Measurements from ENCODE around the gene H2BK1. TPM values are rescaled to one million over a fixed set of nuclear protein-coding genes. Genes with fewer than 3 reads are reported as not detected.
A peak's percentile ranks its signal among the peaks of the same experiment; 100 is the strongest.

Gene H2BK1
- total RNA-seq, 1 experiment from 2014 or later: not detected

DNA sequence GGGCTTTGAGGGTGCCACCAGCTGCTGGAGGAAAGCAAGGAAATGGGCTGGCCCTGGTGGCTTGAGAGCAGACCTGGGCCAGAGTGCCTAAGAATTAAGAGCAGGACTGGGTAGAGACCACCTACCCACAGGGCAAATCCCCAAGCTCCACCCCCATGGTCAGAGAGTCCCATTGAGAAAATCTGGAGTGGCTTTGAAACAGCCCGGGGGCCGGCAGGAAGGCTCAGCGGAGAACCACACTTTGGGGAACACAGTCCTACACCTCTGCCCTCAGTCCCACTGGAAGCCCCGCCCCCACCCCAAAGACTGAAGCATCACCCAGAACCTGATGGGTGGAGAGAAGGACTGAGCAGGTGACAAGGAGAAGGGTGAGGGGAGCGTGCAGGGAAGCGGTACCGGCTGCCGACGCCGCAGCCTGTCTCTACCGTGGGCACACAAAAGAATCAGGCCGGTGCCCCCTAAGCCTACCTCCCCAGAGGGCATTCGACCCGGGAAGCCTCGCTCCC is 34.6 kb upstream of the H2BK1 start:
- no peak for DNase-seq (ENCODE audit: low read depth, low spot score)
- Histone ChIP-seq H3K27ac (ENCODE audit: low read length) (no peak overlapping the region), H3K4me1 (ENCODE audit: control insufficient read depth, insufficient read depth, low read length) (peaks cover 31% of the 10 kb centered on the region), H3K36me3 (ENCODE audit: control insufficient read depth, insufficient read depth, low read length) (no peaks in the 10 kb centered on the region; the same call in 1 of the 2 replicates), H3K27me3 (ENCODE audit: control insufficient read depth, insufficient read depth, low read length) (no peaks in the 10 kb centered on the region), H3K9me3 (ENCODE audit: control insufficient read depth, insufficient read depth, low read depth, low read length) (no peaks in the 10 kb centered on the region), H3K4me3 (ENCODE audit: low read depth in 2 of 2, low read length in 2 of 2) (peak overlapping the region; percentile 16 to 32; a peak in 3 of 4 replicates)
- TF ChIP-seq, protein P1, sequence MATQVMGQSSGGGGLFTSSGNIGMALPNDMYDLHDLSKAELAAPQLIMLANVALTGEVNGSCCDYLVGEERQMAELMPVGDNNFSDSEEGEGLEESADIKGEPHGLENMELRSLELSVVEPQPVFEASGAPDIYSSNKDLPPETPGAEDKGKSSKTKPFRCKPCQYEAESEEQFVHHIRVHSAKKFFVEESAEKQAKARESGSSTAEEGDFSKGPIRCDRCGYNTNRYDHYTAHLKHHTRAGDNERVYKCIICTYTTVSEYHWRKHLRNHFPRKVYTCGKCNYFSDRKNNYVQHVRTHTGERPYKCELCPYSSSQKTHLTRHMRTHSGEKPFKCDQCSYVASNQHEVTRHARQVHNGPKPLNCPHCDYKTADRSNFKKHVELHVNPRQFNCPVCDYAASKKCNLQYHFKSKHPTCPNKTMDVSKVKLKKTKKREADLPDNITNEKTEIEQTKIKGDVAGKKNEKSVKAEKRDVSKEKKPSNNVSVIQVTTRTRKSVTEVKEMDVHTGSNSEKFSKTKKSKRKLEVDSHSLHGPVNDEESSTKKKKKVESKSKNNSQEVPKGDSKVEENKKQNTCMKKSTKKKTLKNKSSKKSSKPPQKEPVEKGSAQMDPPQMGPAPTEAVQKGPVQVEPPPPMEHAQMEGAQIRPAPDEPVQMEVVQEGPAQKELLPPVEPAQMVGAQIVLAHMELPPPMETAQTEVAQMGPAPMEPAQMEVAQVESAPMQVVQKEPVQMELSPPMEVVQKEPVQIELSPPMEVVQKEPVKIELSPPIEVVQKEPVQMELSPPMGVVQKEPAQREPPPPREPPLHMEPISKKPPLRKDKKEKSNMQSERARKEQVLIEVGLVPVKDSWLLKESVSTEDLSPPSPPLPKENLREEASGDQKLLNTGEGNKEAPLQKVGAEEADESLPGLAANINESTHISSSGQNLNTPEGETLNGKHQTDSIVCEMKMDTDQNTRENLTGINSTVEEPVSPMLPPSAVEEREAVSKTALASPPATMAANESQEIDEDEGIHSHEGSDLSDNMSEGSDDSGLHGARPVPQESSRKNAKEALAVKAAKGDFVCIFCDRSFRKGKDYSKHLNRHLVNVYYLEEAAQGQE (IDR thresholded peaks at IDR 0.05; ENCODE audit: insufficient read depth in 1 of 2, low read depth in 2 of 2, low read length in 1 of 2): no peak
- no peak for TF ChIP-seq POLR2AphosphoS5 (IDR thresholded peaks at IDR 0.05; ENCODE audit: low read depth, low read length)
- TF ChIP-seq SIN3A (IDR thresholded peaks at IDR 0.05; ENCODE audit: borderline replicate concordance, insufficient read depth, low read depth, low read length): no peak
- TF ChIP-seq, protein P2, sequence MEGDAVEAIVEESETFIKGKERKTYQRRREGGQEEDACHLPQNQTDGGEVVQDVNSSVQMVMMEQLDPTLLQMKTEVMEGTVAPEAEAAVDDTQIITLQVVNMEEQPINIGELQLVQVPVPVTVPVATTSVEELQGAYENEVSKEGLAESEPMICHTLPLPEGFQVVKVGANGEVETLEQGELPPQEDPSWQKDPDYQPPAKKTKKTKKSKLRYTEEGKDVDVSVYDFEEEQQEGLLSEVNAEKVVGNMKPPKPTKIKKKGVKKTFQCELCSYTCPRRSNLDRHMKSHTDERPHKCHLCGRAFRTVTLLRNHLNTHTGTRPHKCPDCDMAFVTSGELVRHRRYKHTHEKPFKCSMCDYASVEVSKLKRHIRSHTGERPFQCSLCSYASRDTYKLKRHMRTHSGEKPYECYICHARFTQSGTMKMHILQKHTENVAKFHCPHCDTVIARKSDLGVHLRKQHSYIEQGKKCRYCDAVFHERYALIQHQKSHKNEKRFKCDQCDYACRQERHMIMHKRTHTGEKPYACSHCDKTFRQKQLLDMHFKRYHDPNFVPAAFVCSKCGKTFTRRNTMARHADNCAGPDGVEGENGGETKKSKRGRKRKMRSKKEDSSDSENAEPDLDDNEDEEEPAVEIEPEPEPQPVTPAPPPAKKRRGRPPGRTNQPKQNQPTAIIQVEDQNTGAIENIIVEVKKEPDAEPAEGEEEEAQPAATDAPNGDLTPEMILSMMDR (IDR thresholded peaks at IDR 0.05): no peak
- no peak for TF ChIP-seq TCF7L2 (IDR thresholded peaks at IDR 0.05; ENCODE audit: low read depth, low read length)
- intact Hi-C loops (cut with micrococcal nuclease; ENCODE audit: unreplicated experiment) (no loop called here), in situ Hi-C loops (cut with HindIII; ENCODE audit: low pct_unique_long_range_greater_than_20kb, low sequenced_read_pairs) (no loop called here)
- BruUV-seq (replicated peaks): no TSS peak
- ATAC-seq: no peak
- ChIA-PET POLR2A (no interaction called here), CTCF (interaction anchor here (1.0 kb wide), 3 partner anchors 11 to 18 kb away, joined by 3 to 5 read pairs (median 4); partner anchors contain the start of genes ABCF2 and CHPF2)

DNA sequence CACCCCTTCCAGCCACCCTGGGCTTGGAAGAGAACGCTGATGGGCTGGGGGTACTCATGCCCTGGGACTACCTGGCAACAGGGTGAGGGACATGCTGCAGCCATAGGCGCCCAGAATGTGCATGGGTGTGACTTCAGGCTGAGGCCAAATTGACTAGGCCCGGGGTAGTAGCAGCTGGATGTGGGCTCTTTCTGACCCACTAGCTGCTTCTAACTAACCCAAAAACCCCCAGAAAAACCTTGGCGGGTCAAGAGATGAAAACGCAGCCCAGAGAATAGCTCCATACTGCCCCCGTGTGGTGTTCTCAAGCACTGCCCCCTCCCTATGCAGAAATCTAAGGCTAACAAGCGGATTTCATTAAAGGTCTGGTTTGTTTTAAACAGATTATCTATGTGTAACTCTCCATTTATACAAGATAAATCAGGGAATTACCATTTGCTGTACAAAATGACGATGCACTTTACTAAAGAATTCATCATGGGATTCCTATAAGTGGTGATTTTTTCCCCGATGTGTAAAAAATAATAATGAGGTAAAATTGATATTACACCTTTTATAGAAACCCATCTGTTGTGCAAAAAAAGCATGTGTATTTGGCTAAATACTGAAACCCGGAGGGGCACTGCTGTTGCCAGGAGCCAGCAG is 34.0 kb upstream of the H2BK1 start:
- H3K27me3 ChIP-seq (ENCODE audit: control insufficient read depth, insufficient read depth, low read length): no peaks in the 10 kb centered on the region
- DNase-seq (ENCODE audit: low read depth, low spot score) (no peak), ATAC-seq (no peak)
- intact Hi-C loops (cut with micrococcal nuclease; ENCODE audit: unreplicated experiment) (no loop called here), in situ Hi-C loops (cut with HindIII; ENCODE audit: low pct_unique_long_range_greater_than_20kb, low sequenced_read_pairs) (no loop called here)
- H3K4me1 ChIP-seq (ENCODE audit: control insufficient read depth, insufficient read depth, low read length): peaks cover 26% of the 10 kb centered on the region
- CTCF ChIA-PET: interaction anchor here (0.6 to 1.0 kb wide), 4 partner anchors 11 to 215 kb away, joined by 3 to 5 read pairs (median 4); partner anchors contain the start of genes ABCF2 and CHPF2
- no peaks in the 10 kb centered on the region; the same call in 1 of the 2 replicates for H3K36me3 ChIP-seq (ENCODE audit: control insufficient read depth, insufficient read depth, low read length)
- TF ChIP-seq TCF7L2 (IDR thresholded peaks at IDR 0.05; ENCODE audit: low read depth, low read length) (no peak), SIN3A (IDR thresholded peaks at IDR 0.05; ENCODE audit: borderline replicate concordance, insufficient read depth, low read depth, low read length) (no peak), POLR2AphosphoS5 (IDR thresholded peaks at IDR 0.05; ENCODE audit: low read depth, low read length) (no peak)
- TF ChIP-seq, protein P1 (IDR thresholded peaks at IDR 0.05; ENCODE audit: insufficient read depth in 1 of 2, low read depth in 2 of 2, low read length in 1 of 2): no peak
- TF ChIP-seq, protein P2 (IDR thresholded peaks at IDR 0.05): peak; percentile 92
- H3K27ac ChIP-seq (ENCODE audit: low read length): no peak overlapping the region
- H3K9me3 ChIP-seq (ENCODE audit: control insufficient read depth, insufficient read depth, low read depth, low read length): no peaks in the 10 kb centered on the region
- POLR2A ChIA-PET: interaction anchor here (0.7 kb wide), 1 partner anchor 52 kb away, joined by 5 read pairs; no protein-coding TSS in a partner anchor
- BruUV-seq (replicated peaks): no TSS peak
- no peak overlapping the region for H3K4me3 ChIP-seq (ENCODE audit: low read depth in 2 of 2, low read length in 2 of 2)

Data from Panc1 (cell line).